DMS53 (cell line): ENCODE data around the gene COL25A1.
"Not testable (repeated sequence)": the region's sequence is repeated elsewhere in the genome, so short reads cannot be mapped to it uniquely, and the experiment has no call there.

Source experiments
- DNase-seq: peaks from one replicate; lab custom pipeline; 2025; lab: John Stamatoyannopoulos, UW

The COL25A1 gene

GRCh38 chr4:108950158-108950915, 352.1 kb downstream of the COL25A1 start:
- no peak for DNase-seq

GRCh38 chr4:108947526-108947925, 354.9 kb downstream of the COL25A1 start:
- no peak for DNase-seq

- DNase-seq, result no peak
Observed at GRCh38 chr4:108946237-108946636, 356.2 kb downstream of the COL25A1 start.

GRCh38 chr4:108943976-108944591, 358.4 kb downstream of the COL25A1 start:
- DNase-seq, result no peak

- DNase-seq, result no peak
Observed at GRCh38 chr4:108943371-108943770, 359.1 kb downstream of the COL25A1 start.

GRCh38 chr4:108941904-108942430, 360.5 kb downstream of the COL25A1 start:
- peak; percentile 63 for DNase-seq

GRCh38 chr4:108940634-108941033, 361.8 kb downstream of the COL25A1 start:
- peak; percentile 4 for DNase-seq

GRCh38 chr4:108940149-108940548, 362.3 kb downstream of the COL25A1 start:
- DNase-seq, result peak; percentile 17

GRCh38 chr4:108937066-108937465, 365.4 kb downstream of the COL25A1 start:
- no peak for DNase-seq

GRCh38 chr4:108933925-108934324, 368.5 kb downstream of the COL25A1 start:
- DNase-seq, result not testable (repeated sequence)

- DNase-seq, result peak; percentile 32
Observed at GRCh38 chr4:108933046-108933445, 369.4 kb downstream of the COL25A1 start.

- DNase-seq, result no peak
Observed at GRCh38 chr4:108931926-108932325, 370.5 kb downstream of the COL25A1 start.

- DNase-seq, result no peak
Observed at GRCh38 chr4:108930186-108930585, 372.3 kb downstream of the COL25A1 start.

- no peak for DNase-seq
Observed at GRCh38 chr4:108926781-108927180, 375.7 kb downstream of the COL25A1 start.

- no peak for DNase-seq
Observed at GRCh38 chr4:108926061-108926460, 376.4 kb downstream of the COL25A1 start.

GRCh38 chr4:108922191-108922590, 380.3 kb downstream of the COL25A1 start:
- no peak for DNase-seq

- no peak for DNase-seq
Observed at GRCh38 chr4:108920395-108921087, 381.9 kb downstream of the COL25A1 start.

GRCh38 chr4:108919226-108919893, 383.1 kb downstream of the COL25A1 start:
- DNase-seq, result no peak

GRCh38 chr4:108917255-108917654, 385.2 kb downstream of the COL25A1 start:
- DNase-seq, result no peak

- no peak for DNase-seq
Observed at GRCh38 chr4:108916638-108917037, 385.8 kb downstream of the COL25A1 start.

GRCh38 chr4:108906866-108907367, 395.5 kb downstream of the COL25A1 start:
- DNase-seq, result no peak

- DNase-seq, result no peak
Observed at GRCh38 chr4:108906006-108906405, 396.5 kb downstream of the COL25A1 start.
